HepG2 (cell line): ENCODE results near the gene LOC128125822.
A peak's percentile ranks its signal among the peaks of the same experiment; 100 is the strongest.

ENCODE experiments used
- ARNT ChIP-seq: fragments of 450-650 bp; IDR thresholded peaks from 2 replicates; pipeline ENCODE4 v1.6.1; 2017
- BCL6 ChIP-seq: IDR thresholded peaks from 2 replicates; pipeline ENCODE4 v1.6.1; 2016; ENCODE audit warnings: missing genetic modification reagents, missing compliant biosample characterization
- E2F5 ChIP-seq: sonication (generic); formaldehyde crosslinking; conservative IDR thresholded peaks from 2 replicates; pipeline ENCODE4 v1.4.0; 2020; ENCODE audit warnings: missing genetic modification reagents
- KLF9 ChIP-seq: IDR thresholded peaks from 2 replicates; pipeline ENCODE4 v1.6.1; 2016; ENCODE audit warnings: low read depth
- REST ChIP-seq, 2 experiments: IDR thresholded peaks; 2 replicates each; pipeline ENCODE4 v1.6.1; 2011 to 2012; ENCODE audit warnings: low read length in 2 of 2, borderline replicate concordance in 1 of 2, low read depth in 1 of 2, mild to moderate bottlenecking in 1 of 2, moderate library complexity in 1 of 2
- ZIK1 ChIP-seq: sonication (generic); formaldehyde crosslinking; IDR thresholded peaks from 2 replicates; pipeline ENCODE4 v1.5.0; 2020; ENCODE audit warnings: mild to moderate bottlenecking, low read depth, missing genetic modification reagents, borderline replicate concordance
- ZNF224 ChIP-seq: sonication (generic); formaldehyde crosslinking; IDR thresholded peaks from 2 replicates; pipeline ENCODE4 v1.5.0; 2020; ENCODE audit warnings: mild to moderate bottlenecking, missing genetic modification reagents
- ZNF367 ChIP-seq: sonication (generic); formaldehyde crosslinking; IDR thresholded peaks from 2 replicates; pipeline ENCODE4 v1.4.0; 2020; ENCODE audit warnings: missing genetic modification reagents, borderline replicate concordance
- ZNF468 ChIP-seq: sonication (generic); formaldehyde crosslinking; IDR thresholded peaks from 2 replicates; pipeline ENCODE4 v1.8.0; 2022; ENCODE audit warnings: mild to moderate bottlenecking, moderate library complexity, missing genetic modification reagents
- ZNF550 ChIP-seq: sonication (generic); formaldehyde crosslinking; IDR thresholded peaks from 2 replicates; pipeline ENCODE4 v1.4.0; 2020; ENCODE audit warnings: mild to moderate bottlenecking, missing genetic modification reagents, borderline replicate concordance
- ZNF672 ChIP-seq: sonication (generic); formaldehyde crosslinking; IDR thresholded peaks from 2 replicates; pipeline ENCODE4 v1.8.1; 2022; ENCODE audit warnings: missing genetic modification reagents
- ZSCAN20 ChIP-seq: sonication (generic); formaldehyde crosslinking; IDR thresholded peaks from 2 replicates; pipeline ENCODE4 v1.4.0; 2020; ENCODE audit warnings: missing genetic modification reagents, mild to moderate bottlenecking, borderline replicate concordance
- TF ChIP-seq, protein P1 (sequence below): sonication (generic); formaldehyde crosslinking; IDR thresholded peaks from 2 replicates; pipeline ENCODE4 v1.8.1; 2023; ENCODE audit warnings: mild to moderate bottlenecking, missing genetic modification reagents
- TF ChIP-seq, protein P2 (sequence below): sonication (generic); formaldehyde crosslinking; IDR thresholded peaks from 2 replicates; pipeline ENCODE4 v1.5.0; 2020; ENCODE audit warnings: mild to moderate bottlenecking, missing genetic modification reagents
- TF ChIP-seq, protein P3 (sequence below): sonication (generic); formaldehyde crosslinking; IDR thresholded peaks from 2 replicates; pipeline ENCODE4 v1.8.0; 2022; ENCODE audit warnings: low read depth, missing genetic modification reagents

LOC128125822 gene

DNA sequence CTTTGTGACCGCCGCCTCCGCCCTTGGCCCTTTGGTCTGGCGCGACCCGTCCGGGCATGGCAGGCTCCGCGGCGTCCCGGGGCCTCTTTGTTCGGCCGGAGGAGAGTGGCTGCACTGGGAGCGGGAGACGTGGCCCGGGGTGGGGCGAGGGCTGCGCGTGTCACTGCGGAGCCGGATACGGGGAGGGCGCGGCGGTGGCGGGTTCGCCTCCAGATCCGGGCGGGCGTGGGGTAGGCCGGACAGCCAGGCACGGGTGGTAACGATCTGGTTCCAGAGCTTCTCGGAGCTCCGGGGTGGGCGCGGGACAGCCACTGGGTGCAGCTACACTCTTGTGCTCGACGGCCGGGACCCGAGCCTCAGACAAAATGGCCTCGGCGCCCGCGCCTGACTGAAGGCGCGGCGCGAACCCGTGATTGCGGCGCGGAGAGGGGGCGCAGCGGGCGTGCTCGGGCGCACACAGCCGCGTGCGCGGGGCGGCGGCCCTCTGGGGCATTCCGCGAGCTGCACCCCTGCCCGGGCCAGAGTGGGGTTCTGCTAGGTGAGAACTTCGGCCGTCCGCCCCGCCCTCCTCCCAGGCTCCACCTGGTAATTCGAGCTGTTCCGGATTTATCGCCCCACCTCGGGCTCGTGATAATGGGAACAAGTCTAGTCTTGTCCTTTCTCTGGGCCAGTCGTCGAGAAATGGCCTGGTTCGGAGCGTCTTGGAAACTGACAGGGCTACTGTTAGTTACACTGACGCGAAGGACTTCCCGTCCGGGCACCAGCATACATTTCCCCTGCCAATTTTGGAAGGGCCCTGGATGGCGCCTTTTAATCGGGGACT lies 1.0 kb downstream of the LOC128125822 start (continued):
- TF ChIP-seq, protein P1, sequence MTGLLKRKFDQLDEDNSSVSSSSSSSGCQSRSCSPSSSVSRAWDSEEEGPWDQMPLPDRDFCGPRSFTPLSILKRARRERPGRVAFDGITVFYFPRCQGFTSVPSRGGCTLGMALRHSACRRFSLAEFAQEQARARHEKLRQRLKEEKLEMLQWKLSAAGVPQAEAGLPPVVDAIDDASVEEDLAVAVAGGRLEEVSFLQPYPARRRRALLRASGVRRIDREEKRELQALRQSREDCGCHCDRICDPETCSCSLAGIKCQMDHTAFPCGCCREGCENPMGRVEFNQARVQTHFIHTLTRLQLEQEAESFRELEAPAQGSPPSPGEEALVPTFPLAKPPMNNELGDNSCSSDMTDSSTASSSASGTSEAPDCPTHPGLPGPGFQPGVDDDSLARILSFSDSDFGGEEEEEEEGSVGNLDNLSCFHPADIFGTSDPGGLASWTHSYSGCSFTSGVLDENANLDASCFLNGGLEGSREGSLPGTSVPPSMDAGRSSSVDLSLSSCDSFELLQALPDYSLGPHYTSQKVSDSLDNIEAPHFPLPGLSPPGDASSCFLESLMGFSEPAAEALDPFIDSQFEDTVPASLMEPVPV (CRISPR knock-in tag): peak; percentile 68; the same call in 1 of the 2 replicates
- TF ChIP-seq, protein P2, sequence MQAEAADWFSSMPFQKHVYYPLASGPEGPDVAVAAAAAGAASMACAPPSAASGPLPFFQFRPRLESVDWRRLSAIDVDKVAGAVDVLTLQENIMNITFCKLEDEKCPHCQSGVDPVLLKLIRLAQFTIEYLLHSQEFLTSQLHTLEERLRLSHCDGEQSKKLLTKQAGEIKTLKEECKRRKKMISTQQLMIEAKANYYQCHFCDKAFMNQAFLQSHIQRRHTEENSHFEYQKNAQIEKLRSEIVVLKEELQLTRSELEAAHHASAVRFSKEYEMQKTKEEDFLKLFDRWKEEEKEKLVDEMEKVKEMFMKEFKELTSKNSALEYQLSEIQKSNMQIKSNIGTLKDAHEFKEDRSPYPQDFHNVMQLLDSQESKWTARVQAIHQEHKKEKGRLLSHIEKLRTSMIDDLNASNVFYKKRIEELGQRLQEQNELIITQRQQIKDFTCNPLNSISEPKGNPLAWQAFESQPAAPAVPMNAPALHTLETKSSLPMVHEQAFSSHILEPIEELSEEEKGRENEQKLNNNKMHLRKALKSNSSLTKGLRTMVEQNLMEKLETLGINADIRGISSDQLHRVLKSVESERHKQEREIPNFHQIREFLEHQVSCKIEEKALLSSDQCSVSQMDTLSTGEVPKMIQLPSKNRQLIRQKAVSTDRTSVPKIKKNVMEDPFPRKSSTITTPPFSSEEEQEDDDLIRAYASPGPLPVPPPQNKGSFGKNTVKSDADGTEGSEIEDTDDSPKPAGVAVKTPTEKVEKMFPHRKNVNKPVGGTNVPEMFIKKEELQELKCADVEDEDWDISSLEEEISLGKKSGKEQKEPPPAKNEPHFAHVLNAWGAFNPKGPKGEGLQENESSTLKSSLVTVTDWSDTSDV: 0 out of 2 replicates have a peak, but pooled peaks have one; percentile 53
- no peak for TF ChIP-seq ARNT
- peak; percentile 90 for TF ChIP-seq ZIK1 (CRISPR knock-in tag)
- TF ChIP-seq ZSCAN20 (CRISPR knock-in tag): peak; percentile 88; the same call in 1 of the 2 replicates
- no peak for TF ChIP-seq ZNF672 (CRISPR knock-in tag)
- no peak; the same call in 1 of the 2 replicates for TF ChIP-seq KLF9 (CRISPR knock-in tag)
- TF ChIP-seq, protein P3, sequence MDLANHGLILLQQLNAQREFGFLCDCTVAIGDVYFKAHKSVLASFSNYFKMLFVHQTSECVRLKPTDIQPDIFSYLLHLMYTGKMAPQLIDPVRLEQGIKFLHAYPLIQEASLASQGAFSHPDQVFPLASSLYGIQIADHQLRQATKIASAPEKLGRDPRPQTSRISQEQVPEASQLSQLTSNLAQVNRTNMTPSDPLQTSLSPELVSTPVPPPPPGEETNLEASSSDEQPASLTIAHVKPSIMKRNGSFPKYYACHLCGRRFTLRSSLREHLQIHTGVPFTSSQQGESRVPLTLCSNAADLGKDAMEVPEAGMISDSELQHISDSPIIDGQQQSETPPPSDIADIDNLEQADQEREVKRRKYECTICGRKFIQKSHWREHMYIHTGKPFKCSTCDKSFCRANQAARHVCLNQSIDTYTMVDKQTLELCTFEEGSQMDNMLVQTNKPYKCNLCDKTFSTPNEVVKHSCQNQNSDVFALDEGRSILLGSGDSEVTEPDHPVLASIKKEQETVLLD: no peak
- no peak for TF ChIP-seq ZNF550 (CRISPR knock-in tag)
- TF ChIP-seq ZNF468 (CRISPR knock-in tag): no peak
- peak; percentile 25; the same call in 1 of the 2 replicates for TF ChIP-seq ZNF367 (CRISPR knock-in tag)
- peak in 1 of 2 experiments; percentile 73; a peak in 1 of 4 replicates for TF ChIP-seq REST (IDR thresholded peaks at IDR 0.05; ENCODE audit: borderline replicate concordance in 1 of 2, low read depth in 1 of 2, low read length in 2 of 2)
- peak; percentile 90; the same call in 1 of the 2 replicates for TF ChIP-seq ZNF224 (CRISPR knock-in tag)
- no peak; the same call in none of the 2 replicates for TF ChIP-seq E2F5
- 0 out of 2 replicates have a peak, but pooled peaks have one; percentile 27 for TF ChIP-seq BCL6 (CRISPR knock-in tag)
